HG03064 (cell line): Measurements from ENCODE around the gene CHRNA10.

Experiments used
- ATAC-seq: cut with Tn5 transposase; IDR thresholded peaks from one replicate; pipeline ENCODE4 v1.9.1; 2021; ENCODE audit warnings: low read depth; ENCODE audit not compliant: unreplicated experiment

The CHRNA10 gene

GRCh38 chr11:3635641-3636375 lies 35.4 kb downstream of the CHRNA10 start:
- ATAC-seq, result no peak

- ATAC-seq, result no peak
Observed at GRCh38 chr11:3632070-3632660, 39.0 kb downstream of the CHRNA10 start.

GRCh38 chr11:3631331-3631730 lies 39.9 kb downstream of the CHRNA10 start:
- no peak for ATAC-seq

- no peak for ATAC-seq
Observed at GRCh38 chr11:3627291-3627690, 43.9 kb downstream of the CHRNA10 start.

- ATAC-seq, result no peak
Observed at GRCh38 chr11:3626250-3626960, 44.8 kb downstream of the CHRNA10 start.

- ATAC-seq, result no peak
Observed at GRCh38 chr11:3623767-3624458, 47.3 kb downstream of the CHRNA10 start.

- no peak for ATAC-seq
Observed at GRCh38 chr11:3623121-3623520, 48.1 kb downstream of the CHRNA10 start.

- no peak for ATAC-seq
Observed at GRCh38 chr11:3622521-3622920, 48.7 kb downstream of the CHRNA10 start.

- no peak for ATAC-seq
Observed at GRCh38 chr11:3617990-3618389, 53.2 kb downstream of the CHRNA10 start.

- ATAC-seq, result no peak
Observed at GRCh38 chr11:3616721-3617460, 54.3 kb downstream of the CHRNA10 start.

- ATAC-seq, result no peak
Observed at GRCh38 chr11:3615998-3616397, 55.2 kb downstream of the CHRNA10 start.
